HG03521 (cell line): ENCODE data around the gene A2M.

Experiments used
- ATAC-seq: cut with Tn5 transposase; IDR thresholded peaks from one replicate; pipeline ENCODE4 v1.9.1; 2021; ENCODE audit warnings: mild to moderate bottlenecking, moderate library complexity; ENCODE audit not compliant: unreplicated experiment

Gene A2M

DNA sequence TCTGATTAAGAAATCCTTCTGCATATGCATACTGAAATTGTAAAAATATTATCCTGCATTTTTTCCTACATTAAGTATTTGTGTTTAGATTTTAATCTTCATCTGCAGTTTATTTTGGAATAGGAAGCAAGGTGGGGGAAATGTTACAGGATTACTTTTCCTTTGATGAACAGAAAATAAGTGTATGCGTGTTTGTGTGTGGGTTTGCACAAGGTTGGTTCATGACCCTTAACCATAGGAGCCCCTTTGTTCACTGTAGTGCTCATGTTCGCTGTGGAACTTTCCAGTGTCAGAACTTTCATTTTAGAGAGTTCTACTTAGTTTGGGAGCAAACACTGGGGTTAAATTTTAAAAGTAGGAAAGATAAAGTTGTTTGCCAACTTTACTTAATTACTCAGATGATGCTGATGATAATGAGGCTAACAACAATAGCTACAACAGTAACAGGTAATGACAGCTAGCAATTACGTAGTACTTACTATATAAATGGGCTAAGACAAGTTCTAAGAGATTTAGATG lies 6.4 kb upstream of the A2M start:
- ATAC-seq = no peak

DNA sequence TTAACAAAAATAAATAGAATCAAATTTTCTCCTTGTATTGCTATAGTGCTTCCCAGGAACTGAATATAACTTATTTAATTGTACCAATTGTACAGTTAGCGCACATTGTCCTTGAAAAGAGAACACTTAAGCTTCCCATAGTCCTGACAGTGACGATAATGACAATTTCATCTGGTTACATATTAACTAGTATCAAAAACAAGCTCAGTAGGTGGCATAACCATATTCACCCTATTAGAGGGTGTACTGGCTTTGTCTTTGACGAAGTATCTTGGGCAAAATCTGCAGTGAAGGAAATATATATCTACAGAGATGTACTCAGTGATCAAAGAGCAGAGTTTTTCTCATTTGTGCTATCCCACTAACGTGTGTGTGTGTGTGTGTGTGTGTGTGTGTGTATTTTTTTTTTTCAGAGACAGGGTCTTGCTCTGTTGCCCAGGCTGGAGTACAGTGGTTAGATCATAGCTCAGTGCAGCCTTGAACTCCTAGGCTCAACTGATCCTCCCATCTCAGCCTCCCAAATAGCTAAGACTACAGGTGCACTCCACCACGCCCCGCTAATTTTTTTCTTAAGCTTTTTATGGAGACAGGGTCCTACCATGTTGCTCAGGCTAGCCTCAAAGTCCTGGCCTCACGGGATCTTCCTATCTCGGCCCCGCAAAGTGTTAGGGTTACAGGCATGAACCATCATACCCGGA lies 4.9 kb upstream of the A2M start:
- no peak for ATAC-seq

GRCh38 chr12:9118158-9118557 lies 2.4 kb upstream of the A2M start:
- no peak for ATAC-seq

DNA sequence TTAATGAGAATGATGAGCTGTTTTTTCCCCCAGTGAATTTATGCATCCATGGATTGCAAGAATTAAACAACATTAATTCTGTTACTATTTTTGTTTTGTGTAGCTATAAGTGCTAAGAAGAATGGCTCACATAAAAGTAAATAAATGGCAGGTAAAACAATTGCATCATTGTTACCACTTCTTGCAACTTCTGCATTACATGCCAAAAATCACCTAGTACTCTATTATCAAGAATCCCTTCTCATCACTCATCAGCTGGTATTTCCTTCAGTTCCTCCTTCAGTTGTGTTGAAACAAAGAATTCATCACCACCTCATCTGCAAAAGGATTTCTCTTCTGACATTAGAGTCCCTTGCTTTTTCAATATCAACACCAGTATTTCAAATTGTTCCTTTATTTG lies 773 bp downstream of the A2M start:
- no peak for ATAC-seq

GRCh38 chr12:9113987-9114309 lies 1.8 kb downstream of the A2M start:
- ATAC-seq = no peak

DNA sequence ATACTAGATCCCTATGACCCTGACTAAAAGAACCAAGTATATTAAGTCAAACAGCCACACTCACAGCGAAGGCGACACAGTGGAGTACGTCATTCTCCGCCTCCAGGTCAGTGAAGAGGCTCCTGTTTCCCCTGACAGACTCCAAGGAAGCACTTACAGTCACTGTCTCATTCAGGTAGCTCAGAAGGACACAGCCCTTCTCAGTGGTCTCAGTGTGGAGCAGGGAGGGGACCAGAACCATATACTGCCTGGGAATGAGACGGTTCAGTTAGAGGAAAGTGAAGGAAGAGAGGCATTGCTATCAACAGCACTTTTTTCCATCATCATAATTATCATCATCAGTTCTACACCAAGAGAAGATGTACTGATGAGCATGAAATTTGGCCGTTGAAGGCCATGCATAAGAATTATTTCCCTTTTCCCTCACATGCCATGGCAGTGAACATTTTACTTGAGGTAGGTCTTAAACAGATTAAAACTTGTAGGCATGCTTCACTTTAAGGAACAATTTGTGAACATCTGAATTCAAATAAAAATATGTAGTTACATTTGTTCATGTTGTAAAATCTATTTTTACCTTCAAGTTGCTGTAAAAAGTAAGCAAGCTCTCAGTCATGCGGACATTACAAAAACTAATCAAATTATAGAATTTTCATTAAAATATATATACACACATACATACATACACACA lies 2.3 kb downstream of the A2M start:
- ATAC-seq = no peak

DNA sequence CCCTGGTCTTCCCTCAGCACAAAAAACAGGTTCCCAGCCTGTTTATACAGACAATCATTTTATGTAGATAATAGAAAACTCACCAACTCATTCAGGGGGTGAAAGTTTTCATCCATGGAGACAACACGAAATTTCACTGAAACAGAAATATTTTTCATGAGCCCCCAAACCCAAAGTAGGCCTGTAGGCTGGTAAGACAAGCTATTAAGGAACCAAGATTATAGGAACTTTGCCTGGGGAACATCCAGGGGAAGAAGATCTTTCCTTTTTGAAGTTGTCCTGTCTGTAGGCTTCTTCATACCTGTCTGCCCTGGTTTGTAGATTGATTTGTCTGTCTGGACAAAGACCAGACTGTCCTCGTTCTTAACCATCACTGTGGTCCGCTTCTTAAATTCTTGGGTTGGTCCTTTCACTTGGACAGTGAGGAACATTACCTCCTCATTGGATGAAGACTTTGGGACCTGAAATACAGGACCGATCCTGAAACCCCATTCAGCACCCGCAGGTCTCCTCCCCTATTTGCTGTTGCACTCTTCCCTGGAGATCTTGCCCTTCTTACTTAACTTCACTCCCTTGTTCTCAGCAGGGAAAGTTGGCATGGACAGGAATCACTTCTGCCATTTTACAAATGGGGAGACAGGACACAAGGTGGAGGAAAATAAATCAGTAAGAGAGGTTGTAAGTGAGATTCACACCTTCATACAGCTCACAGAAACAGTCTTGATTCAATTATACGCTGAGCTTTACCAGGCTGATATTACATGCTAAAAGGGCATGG lies 3.5 kb downstream of the A2M start:
- ATAC-seq = no peak

DNA sequence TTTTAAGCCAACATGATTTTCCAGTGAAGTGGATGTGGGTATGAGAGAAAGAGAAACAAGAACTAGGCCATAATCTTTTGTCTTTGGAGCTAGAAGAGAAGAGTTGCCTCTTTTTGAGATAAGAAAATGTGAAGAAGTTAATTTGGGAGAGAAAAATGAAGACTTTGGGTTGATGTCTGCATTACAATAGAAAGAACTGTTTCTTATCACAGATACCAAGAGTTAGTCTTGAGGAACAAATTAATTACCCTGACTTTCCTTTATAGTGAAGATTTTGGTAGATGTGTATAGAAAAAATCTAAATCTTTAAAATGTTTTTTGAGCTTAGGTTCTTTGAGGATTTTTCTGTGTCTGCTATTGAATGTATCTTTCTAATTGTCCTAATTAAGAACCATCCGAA lies 4.2 kb downstream of the A2M start:
- ATAC-seq = no peak

DNA sequence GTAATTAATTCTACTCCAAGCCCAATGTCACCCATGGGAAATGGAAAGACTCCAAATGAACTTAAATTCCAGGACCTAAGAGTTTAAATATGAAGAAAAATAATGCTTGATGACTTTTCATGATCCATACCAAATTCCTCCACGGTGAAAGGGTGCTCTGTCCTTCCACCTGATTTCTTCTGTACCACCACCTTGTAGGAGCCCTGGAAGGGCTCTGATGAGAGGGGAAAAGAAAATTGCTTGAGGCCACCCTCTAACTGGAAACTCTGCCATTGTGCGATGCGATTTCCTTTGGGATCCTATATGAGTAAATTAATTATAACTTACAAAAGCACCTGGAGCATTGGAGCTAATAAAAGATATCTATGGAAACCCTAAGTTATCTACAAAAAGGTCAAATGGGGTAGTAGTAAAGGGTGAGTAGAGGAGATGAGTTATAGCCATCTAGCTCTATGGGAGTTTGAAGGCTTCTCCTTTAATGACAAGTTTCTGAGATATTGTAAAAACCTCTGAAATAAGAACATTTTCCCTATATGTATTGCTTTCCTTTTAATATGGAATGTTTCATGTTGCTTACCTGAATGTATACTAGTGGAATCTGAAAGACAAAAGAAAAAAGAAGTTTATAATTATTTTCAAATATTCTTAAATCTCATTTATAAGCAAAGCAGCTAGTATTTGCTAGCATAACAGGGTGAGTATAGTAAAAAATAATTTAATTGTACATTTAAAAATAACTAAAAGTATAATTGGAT lies 5.8 kb downstream of the A2M start:
- no peak for ATAC-seq

- ATAC-seq = no peak
Observed at GRCh38 chr12:9109213-9109522, 6.6 kb downstream of the A2M start.

DNA sequence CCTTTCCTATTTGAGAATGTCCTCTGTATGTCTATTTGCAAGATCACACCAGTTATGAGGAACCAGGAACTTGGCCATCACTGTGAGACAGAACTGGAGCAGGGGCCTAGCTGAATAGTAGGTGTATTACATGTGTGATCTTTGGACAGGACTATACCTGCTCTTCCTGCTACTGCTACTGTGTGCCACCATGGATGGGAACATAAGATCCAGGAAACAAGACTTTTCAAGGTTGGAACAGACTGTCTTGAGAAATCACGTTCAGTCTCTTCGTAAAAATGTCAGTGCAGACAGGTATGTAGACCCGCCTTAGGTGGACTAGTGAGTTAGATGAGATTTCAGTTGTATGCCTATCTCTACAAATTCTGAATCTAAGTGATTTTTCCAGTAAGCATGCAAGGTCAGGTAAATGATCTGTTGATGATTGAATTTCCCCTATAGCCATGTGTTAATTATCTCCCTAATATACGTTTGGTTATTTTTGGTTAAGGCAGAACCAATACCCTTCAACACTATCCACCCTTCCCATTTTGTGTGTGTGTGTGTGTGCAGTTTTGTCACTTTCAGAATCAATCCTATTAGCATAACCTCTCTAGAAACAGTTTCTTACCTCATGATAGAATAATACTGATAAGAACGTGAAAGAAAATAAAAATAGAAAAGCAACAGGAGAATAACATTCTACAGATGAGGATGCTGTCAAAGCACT lies 7.1 kb downstream of the A2M start:
- ATAC-seq = no peak

DNA sequence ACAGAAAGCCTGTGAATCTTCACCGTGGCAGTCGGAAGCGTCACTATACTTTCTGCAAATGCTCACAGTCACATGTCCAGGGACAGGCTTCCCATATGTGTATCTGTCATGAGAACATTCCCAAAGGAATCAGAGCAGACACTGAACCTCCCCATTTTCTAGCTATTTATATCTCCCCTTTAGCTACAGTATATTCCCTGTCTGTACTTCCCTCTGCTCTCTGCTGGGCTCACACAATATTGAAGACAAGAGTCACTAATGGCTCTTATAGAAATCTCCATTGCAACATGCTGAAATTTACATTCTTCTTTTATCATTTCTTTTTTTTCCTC lies 8.2 kb downstream of the A2M start:
- ATAC-seq = no peak

- no peak for ATAC-seq
Observed at GRCh38 chr12:9106610-9107541, 8.8 kb downstream of the A2M start.

DNA sequence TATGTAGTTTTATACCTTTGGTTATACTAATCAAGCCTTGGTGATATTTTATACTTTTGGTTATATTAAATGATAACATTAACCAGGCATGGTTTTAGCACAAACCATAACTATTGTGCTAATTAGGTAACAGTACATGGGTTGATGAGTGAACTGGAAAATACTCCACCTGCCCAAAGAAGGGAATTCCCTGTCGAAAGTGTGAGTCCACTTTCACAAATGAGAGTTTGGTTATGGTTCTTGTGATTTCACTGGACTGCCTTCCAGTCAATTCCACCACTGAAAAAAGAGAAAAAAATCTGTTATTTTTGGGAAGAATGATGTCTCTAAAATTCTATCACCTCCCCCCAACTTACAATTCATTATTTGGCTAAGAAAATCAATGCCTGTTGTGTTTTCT lies 9.7 kb downstream of the A2M start:
- ATAC-seq = no peak

DNA sequence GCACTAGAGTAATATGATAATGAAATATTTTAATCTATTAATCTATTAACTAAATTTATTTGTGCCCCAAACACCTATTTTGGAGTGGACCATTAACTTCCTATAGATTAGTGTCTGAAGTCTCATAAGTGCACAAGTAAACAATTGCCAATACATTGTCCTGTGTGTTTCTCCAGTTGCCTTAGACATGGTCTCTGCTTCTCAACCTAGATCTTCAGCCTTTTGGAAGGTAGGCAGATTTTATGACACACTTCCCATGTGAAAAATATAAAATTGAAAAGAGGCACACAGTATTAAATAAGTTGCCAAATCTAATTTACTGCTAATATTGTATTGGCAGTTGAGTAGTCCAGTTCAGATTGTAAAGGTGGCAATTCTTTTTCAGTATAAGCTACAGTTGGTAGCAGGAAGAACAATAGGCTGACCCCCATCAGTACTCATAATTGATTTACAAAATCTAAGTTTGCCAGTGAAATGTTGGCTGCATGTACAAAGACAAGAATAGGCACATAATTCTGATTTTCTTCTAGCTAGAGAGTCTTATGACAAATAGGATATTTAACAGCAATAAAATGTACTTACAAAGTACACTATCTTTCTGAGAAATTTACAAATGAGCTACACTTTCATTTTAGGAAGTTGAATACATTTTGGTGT lies 10.8 kb downstream of the A2M start:
- ATAC-seq = no peak

GRCh38 chr12:9104087-9104486 lies 11.6 kb downstream of the A2M start:
- no peak for ATAC-seq

GRCh38 chr12:9103050-9103849 lies 12.5 kb downstream of the A2M start:
- no peak for ATAC-seq

- ATAC-seq = no peak
Observed at GRCh38 chr12:9101018-9101687, 14.6 kb downstream of the A2M start.
